HG03196 (cell line): Measurements from ENCODE around the gene GPR132.

ENCODE experiments used
- ATAC-seq: cut with Tn5 transposase; IDR thresholded peaks from one replicate; pipeline ENCODE4 v1.9.1; 2021; ENCODE audit not compliant: unreplicated experiment

GPR132 gene

DNA sequence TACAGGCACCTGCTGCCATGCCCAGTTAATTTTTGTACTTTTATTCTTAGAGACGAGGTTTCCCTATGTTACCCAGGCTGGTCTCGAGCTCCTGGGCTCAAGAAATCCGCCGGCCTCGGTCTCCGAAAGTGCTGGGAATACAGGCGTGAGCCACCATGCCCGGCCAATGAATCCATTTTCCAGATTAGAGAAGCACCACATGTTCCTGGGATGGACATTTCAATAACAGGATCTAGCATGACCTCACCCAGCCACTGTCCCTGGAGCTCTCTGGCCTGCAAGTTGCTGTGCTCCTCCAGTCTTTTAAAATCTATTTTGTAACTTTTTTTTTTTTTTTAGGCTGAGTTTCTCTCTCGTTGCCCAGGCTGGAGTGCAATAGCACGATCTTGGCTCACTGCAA, 2.2 kb downstream of the GPR132 start:
- no peak for ATAC-seq

DNA sequence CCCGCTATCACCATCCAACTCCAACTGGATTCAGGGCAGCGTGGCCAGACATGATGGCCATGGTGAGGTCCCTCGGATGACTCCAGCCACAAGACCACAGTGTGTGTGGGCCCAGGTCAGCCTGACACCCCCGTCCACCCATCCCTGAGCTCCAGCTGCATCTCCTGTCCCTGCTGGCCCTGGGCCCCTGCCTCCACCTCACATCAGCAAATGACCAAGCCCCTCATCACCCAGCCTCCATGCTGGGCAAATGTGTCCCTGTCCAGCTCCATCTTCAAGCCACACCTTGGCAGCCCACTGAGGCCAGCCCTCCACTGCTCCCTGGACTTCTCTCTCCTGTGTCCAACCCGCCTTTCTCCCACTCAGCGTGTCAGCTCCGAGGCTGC, 3.2 kb downstream of the GPR132 start:
- ATAC-seq = no peak

DNA sequence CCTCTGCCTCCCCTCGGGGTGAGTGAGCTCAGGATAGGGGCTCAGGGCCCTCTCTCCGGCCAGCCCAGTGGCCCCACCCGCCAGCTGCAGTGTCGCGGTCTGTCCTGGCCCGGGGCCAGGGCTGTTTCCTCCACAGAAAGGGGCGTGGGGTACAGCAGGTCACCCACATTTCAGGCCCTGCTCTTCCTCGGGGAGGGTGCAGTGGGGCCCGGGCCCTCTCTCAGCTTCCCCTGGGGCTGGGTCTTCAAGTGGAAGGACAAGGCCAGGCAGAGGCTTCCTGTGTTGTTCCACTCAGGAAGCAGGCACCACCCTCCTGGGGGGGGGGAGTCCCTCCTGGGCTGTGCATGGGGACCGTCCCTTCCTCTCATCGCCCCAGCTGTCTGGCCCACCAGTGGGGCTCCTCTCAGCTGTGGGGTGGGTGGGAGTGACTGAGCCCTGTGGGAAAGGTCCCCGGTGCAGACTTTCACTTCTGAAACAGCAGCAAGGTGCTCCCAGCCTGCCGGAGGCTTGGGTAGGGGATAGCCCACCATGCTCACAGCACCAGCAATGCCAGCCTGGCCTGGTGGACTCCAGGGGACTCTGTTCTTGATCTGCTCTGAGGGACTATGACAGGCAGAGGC, 3.7 kb downstream of the GPR132 start:
- no peak for ATAC-seq

DNA sequence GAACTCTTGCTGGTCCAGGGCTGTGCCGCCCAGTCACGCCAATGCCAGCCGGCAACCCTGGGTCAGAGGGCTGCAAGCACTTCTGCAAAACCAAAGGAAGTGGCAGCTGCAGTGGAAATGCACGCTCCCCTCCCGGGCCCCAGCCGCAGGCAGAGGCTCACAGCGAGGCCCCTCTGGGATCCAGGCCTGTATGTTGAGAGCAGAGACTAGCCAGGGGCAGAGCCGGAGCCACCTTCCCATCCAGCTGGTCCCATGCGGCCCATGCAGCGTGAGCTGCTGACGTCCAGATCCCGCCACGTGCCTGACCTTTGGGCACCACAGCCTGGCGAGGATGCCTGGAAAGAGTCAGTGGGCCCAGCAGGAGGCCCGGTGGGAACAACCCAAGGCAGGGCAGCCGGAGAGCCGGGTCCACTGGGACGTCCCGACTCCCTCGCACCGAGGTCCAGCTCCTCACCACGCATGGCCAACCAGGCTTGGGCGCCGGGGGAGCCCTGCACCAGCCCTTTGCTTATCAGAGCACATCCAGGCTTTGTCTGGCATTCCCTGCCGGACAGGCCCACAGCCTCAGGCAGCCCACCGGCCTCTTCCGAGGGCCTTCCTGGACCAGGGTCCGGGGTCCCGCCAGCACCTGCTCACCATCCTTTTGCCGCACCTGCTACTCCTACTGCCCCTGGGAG, 4.3 kb downstream of the GPR132 start:
- ATAC-seq = no peak

DNA sequence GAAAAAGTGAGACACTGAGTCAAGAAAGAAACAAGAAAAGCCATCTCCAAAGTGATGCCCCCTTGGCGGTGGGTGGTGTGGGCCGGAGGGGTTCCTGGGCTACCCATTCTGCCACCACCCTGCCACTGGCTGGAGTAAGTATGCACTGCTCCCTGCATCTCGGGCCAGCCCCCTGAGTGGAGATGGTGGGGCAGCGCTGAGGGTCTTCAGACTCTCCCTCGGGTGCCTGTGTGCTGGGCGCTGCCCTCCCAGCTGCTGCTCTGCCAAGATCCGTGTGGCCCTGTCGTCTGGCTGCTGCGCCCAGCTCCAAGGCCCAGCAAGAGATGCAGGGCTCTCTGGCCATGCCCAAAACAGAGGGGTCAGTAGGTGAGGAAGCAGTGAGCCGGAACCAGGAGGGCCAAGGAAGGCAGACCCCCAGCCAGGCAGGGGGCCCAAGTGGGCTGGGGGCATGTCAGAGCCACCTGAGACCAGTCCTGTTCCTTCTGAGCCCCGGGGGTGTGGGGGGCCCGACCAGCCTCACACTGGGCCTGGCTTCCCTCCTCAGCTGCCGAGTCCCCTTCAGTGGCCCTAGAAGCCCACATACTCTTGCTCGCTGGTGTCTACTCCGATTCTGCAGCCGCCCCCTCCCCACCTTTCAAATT, 5.2 kb downstream of the GPR132 start:
- ATAC-seq = no peak

DNA sequence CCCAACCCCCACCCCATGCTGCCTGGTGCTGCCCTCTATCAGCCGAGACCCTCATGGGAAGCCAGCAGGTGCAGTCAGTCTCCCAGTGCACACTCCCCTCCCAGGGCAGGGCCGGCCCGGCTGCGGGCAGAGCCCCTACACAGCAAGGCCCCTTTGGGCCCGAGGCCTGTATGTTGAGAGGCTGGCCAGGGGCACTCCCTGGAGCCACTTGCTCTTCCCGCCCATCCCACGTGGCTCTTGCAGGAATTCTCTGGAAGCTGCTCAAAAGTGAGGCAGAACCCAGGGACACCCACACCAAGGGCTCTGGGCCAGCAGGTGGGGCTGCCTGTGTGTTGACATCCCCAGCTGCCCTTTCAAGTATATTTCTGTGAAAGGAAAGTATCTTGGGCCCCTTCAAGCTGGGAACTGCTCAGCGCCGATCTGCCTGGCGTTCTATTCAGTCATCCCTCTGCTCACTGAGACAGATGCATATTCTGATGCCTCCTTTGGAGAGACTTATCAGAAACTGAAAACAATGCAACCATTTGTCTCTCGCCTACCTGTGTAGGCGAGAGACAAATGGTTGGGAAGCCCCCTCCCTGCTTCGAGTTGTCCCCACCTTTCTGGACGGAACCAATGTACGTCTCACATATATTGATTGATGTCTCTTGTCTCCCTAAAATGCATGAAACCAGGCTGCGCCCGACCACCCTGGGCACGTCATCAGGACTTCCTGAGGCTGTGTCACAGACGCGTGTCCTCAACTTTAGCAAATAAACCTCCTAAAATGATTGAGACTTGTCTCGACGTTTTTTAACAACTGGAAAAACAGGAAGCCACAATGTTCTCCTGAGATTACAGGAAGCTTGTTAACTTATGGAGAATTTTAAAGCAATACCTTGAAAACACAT, 6.0 kb downstream of the GPR132 start:
- no peak for ATAC-seq

DNA sequence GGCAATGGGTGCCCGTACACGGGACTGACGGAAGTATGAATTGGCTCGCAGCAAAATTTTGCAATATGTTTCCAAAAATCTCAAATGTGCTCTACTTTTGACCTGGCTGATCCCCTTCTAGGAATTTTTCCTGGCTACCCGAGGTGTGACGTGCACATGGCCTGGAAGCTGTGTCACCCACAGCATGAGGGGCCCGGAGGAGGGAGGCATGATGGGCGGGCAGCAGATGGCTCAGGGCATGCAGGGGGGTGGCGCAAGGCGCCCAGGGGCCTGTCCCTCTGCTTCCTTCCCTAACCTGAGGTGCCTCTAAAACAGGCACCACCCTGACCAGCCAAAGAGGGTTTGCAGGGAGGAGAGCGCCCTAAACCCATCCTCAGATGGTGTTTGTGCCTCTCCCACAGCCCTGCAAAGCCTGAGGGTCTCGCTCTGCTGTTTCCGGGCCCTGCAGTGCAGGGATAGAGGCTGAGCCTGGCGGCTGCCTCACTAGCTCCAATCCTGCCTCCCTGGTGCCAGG, 6.7 kb downstream of the GPR132 start:
- ATAC-seq = no peak

DNA sequence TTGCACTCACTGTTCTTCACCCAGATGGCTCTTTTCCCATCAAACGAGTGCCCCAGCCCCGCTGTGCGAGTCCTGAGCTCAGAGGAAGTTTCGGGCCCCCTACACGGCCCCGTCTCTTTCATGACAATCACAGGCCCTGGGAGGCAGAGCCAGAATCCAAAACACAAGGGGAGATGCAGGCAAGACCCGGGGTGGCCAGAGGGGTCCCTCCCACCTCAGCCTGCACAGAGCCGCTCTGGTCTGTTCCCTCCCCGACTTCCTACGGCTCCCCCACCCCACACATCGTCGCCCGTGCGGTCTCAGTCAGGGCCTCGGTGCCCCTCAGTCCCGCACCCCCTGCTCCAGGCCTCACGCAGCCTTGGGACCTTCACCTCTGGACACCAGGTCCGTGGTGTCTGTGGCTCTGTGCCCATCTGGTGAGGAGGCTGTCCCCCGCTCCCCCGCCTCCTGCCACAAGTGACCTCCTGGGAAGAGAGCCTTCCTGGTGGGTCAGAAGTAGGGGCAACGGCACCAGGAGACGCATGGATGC, 8.9 kb downstream of the GPR132 start:
- ATAC-seq = no peak

DNA sequence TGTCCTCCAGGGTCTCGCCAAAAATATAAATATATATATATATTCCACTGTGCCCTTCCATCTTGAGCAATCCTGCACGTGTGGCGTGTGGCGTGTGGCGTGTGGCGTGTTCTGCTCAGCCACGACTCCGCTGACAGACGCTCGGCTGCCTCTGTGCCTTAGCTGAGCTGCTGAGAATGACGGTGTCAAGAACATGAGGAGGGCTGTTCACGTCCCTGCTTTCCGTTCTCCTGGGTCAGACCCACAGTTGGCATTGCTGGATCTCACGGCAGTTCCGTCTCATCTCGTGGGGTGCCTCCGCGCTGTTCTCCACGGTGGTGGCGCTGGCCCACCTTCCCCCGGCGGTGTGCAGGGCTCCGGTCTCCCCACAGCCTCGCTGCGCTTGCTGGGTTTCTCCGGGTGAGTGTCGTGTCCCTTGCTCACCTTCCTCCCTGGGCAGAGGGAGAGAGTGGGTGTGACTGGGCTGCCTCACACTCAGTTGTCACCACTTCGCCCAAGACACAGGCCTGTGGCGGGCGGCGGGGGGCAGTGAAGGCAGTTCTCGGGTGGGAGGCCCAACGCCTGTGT, 9.4 kb downstream of the GPR132 start:
- ATAC-seq = no peak

DNA sequence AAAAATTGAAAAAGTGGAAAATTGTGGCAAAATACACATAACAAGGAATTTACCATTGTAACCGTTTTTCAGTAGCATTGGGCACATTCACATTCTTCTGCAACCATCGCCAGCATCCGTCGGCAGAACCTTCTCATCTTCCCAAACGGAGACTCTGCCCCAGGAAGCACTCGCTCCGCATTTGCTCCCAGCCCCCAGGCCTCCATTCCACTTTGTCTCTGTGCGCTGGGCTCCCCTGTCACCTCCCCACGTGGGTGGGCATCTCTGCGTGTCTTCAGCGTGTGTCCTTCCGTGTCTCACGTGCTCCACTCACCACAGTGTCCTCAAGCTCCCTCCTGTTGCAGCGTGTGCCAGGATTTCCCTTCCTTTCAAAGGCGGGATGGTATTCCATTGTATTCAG, 9.9 kb downstream of the GPR132 start:
- ATAC-seq = no peak

DNA sequence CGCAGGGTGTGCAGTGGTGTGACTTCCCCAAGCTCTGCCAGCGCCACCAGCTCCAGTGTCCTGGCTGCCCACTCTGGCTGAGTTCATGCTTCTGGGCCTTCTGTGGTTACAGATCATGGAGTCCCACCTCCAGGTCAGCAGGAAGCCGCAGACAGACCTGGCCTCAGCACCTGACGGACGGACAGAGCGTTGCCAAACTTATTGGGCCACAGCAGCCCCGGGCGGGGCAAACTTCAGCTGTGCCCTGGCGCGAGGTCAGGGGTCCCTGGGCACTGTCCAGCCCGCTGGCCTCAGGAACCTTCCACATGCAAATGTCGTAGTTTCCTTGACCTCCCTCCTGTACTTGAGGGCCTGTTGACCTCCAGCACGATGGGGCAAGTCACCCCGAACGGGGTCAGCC, 11.2 kb downstream of the GPR132 start:
- ATAC-seq = no peak

DNA sequence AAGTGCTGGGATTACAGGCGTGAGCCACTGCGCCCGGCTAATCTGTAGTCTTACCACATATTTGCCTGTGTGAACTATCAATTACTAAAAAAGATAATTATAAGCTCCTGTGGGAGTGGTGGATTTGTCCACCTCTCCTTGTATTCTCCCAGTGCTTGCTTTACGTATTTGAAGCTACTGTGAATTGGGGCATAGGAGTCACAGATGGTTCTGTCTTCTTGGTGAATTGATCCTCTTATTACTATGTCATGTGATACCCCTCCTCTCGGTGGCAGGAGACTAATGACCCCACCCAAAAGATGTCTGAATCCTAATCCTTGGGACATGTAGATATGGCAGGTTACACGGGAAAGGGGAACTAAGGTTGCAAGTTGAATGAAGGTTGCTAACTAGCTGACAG, 11.8 kb downstream of the GPR132 start:
- no peak for ATAC-seq

DNA sequence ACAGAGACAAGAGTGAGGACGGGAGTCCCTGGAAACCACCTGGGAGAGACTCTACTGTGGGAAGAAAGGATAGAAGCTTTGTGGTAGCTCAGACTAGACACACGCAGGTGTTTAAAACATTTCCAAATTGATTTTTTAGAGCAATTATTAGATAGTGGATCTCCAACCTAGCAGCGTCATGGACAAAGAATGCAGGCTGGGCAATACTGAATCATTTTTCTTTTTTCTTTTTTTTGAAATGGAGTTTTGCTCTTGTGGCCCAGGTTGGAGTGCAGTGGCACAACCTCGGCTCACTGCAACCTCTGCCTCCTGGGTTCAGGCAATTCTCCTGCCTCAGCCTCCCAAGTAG, 13.1 kb downstream of the GPR132 start:
- no peak for ATAC-seq

DNA sequence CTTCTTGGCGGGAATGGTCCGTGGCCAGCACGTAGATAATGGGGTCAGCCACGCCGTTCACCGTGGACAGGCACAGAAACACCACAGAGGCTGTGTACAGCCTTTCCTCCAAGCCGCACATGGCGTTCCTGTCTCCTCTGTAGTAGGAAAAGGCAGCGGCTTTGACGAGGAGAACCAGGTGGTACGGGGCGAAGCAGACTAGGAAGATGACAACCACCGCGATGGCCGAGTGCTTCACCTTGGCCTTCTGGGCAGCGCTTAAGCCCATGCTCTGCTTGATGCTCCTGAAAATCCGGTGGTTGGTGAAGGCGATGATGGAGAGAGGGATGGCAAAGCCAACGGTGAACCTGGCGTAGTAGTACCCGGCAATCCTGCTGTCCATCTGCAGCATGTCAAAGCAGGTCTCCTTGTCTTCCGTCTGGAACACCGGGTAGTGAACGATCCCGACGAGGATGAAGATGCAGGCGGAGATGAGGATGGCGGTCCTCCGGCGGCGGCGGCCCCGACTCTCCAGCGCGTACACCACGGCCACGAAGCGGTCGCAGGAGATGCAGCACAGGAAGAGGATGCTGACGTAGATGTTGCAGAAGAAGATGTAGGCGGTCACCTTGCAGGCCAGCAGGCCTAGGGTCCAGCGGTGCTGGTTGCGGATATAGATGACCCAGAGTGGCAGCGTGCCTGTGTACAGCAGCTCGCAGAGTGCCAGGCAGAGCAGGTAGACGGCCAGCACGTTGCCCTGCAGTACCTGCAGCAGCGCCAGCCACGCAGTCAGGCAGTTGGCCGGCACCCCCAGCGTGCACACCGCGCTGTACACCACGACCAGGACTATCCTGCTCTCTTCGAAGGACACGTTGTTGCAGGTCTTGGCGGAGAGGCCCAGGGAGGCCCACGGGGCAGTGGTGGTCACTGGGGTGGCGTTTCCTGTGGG, 13.8 kb downstream of the GPR132 start:
- no peak for ATAC-seq

DNA sequence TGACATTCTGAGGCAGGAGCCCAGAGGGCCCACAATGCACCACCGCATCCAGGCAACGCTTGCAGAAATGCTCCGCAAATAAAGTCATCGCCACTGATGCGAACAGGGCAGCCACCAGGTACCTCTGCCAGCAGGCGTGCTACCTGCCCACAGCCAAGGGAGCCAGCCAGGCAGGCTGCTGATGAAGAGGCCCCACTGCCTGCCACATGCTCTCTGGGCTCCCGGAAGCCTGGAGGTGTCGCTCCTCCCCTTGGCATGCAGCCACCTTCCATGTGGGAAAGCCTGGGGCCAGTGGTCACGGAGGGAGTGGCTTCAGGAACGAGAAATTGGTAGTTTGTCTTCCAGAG, 14.7 kb downstream of the GPR132 start:
- ATAC-seq = no peak

DNA sequence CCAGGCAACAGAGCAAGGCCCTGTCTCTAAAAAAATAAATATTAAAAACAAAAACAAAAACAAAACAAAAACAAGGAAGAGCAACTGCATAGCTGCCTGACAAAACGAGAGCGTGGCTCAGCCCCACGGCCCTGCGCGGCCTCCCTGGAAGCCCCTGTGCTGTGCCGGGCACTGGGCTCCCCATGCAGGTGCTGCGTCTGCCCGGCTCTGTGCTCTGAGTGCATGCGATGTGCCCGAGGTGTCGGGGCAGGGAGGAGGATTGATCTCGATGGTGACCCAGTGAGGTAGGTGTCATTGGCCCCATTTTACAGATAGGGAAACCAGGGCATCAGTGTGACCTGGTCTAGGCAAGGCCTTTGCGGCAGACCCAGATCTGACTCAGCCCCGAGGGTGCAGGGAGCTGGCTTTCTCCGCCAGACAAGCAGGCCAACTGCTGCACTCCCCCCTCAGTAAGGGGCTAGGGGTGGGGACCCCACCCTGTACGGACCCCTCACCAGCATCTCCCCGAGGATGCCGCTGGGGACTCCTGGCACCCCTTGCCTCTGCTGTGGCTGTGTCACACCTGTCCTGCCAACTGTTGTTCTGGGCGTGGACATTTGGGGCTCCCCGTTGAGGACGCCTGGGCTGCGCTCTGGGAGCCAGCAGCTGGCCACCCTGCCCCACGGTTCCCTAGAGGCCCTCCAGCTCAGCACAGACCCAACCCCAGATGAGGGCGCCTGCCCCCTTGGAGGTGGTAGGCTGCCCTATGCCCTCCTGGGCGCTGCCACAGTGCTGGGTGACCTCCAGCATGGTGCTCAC, 15.3 kb downstream of the GPR132 start:
- ATAC-seq = no peak

DNA sequence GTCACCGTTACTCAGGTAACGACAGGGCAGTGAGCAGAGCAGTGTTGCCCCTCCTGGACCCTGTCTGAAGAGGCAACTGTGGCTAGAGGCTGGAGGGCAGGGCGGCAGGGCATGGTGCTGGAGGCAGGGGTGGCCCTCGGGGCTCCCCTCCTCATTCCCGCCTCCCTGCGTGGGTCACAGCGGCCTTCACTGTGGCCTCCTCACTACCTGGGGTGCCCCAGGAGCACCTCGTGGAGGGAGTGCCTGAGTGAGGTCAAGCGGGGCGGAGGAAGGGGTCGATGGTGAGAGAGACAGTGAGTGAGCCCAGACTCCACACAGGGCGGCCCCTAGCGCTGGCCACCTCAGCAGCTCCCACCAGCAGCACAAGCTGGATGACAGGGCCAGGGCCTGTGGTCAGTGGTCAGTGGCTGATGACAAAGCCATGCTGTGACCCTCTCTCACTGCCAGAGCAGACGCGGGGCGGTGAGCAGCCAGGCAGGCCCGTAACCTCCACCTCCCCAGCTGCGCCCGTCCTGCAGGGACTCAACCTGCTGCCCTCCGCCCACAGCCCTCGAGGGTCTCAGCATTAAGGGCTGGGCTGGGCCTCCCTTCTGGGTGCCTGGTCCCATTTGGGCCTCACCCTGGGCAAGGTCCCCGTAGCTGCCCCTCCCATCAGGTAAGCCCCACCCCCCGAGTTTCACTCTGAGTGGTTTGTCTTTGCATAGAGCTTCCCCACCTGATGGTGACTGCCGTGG, 17.8 kb downstream of the GPR132 start:
- no peak for ATAC-seq

DNA sequence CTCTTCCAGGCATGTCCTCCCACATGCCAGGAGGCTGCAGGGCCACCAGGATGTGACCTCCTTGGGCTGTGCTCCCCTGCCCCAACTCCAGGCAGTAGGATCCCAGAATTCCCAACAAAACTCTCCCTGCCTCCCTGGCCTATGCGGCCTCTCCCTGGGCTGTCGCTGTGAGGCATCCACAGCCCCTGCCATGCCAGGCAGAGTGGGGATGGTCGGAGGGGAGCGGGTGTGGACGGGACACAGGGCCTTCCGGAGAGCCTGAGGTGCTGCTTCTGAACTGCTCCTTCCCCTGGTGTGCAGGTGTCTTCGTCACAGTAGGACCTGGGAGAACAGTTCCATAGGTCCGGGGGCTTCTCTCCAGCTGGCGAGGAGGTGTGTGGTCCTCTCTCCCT, 18.3 kb downstream of the GPR132 start:
- no peak for ATAC-seq
